Esophagus squamous epithelium (tissue), 4 donors: Measurements from ENCODE around the gene KMT2E.

Source experiments
- POLR2A ChIP-seq, 4 donors: fragments of 450-650 bp; IDR thresholded peaks; one replicate each; pipeline ENCODE4 v1.6.1; 2017; ENCODE audit warnings: antibody characterized with exemption in 4 of 4, mild to moderate bottlenecking in 4 of 4, moderate library complexity in 3 of 4
- TF ChIP-seq, protein P1 (sequence below), 6 experiments: fragments of 450-650 bp in 4 of 6; fragments of 200-600 bp in 2 of 6; sonication (generic) in 2 of 6; IDR thresholded peaks; one replicate each; pipeline ENCODE4 v1.5.1; 2016 to 2019; ENCODE audit warnings: antibody characterized with exemption in 6 of 6, mild to moderate bottlenecking in 4 of 6, moderate library complexity in 4 of 6

DNA sequence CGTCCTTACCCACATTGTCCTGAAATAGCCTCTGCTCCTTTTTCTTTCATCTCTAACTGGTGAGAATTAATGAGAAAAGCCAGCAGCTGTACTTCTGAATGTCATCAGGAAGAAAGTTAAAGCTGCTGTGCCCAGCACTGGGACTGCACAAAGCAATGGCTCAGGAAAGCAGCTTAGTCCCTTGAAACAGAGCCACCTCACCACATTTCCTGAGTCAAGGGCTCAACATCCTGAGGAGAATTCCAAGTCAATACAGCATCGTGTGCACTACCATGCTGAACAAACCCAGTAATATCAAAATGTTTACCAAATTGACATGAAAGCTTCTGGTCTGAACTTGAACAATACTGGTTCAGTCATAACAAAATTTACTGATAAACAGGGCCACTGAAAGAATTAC lies 140.1 kb downstream of the KMT2E start:
- TF ChIP-seq, protein P1, sequence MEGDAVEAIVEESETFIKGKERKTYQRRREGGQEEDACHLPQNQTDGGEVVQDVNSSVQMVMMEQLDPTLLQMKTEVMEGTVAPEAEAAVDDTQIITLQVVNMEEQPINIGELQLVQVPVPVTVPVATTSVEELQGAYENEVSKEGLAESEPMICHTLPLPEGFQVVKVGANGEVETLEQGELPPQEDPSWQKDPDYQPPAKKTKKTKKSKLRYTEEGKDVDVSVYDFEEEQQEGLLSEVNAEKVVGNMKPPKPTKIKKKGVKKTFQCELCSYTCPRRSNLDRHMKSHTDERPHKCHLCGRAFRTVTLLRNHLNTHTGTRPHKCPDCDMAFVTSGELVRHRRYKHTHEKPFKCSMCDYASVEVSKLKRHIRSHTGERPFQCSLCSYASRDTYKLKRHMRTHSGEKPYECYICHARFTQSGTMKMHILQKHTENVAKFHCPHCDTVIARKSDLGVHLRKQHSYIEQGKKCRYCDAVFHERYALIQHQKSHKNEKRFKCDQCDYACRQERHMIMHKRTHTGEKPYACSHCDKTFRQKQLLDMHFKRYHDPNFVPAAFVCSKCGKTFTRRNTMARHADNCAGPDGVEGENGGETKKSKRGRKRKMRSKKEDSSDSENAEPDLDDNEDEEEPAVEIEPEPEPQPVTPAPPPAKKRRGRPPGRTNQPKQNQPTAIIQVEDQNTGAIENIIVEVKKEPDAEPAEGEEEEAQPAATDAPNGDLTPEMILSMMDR (IDR thresholded peaks at IDR 0.05) = no peak
- no peak for TF ChIP-seq POLR2A (IDR thresholded peaks at IDR 0.05)
